ENCODE measurements around the gene PPFIA2.

PPFIA2 gene

GRCh38 chr12:81572411-81572810 is 186.7 kb downstream of the PPFIA2 start:
- no peaks in the 10 kb centered on the region for H3K4me1 ChIP-seq (ENCODE audit: low read depth, poor library complexity, severe bottlenecking)
- no peak overlapping the region for H3K9ac ChIP-seq
- no peaks in the 10 kb centered on the region for H3K36me3 ChIP-seq (ENCODE audit: insufficient read depth)
- TF ChIP-seq, protein P1, sequence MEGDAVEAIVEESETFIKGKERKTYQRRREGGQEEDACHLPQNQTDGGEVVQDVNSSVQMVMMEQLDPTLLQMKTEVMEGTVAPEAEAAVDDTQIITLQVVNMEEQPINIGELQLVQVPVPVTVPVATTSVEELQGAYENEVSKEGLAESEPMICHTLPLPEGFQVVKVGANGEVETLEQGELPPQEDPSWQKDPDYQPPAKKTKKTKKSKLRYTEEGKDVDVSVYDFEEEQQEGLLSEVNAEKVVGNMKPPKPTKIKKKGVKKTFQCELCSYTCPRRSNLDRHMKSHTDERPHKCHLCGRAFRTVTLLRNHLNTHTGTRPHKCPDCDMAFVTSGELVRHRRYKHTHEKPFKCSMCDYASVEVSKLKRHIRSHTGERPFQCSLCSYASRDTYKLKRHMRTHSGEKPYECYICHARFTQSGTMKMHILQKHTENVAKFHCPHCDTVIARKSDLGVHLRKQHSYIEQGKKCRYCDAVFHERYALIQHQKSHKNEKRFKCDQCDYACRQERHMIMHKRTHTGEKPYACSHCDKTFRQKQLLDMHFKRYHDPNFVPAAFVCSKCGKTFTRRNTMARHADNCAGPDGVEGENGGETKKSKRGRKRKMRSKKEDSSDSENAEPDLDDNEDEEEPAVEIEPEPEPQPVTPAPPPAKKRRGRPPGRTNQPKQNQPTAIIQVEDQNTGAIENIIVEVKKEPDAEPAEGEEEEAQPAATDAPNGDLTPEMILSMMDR (conservative IDR thresholded peaks at IDR 0.05; ENCODE audit: low read depth, low read length): no peak
- no peak overlapping the region for H2AFZ ChIP-seq (ENCODE audit: low read depth)
- no peaks in the 10 kb centered on the region for H3K79me2 ChIP-seq (ENCODE audit: insufficient read depth, low read depth)
- no peak overlapping the region for H3K27ac ChIP-seq
- H3K4me3 ChIP-seq (IDR thresholded peaks at IDR 0.05; ENCODE audit: insufficient read depth, low read depth, low read length): no peak overlapping the region
- H3K27me3 ChIP-seq (ENCODE audit: insufficient read depth, low read depth): no peaks in the 10 kb centered on the region
- H3K4me2 ChIP-seq: no peak overlapping the region
- H4K20me1 ChIP-seq (ENCODE audit: insufficient read depth): no peaks in the 10 kb centered on the region

DNA sequence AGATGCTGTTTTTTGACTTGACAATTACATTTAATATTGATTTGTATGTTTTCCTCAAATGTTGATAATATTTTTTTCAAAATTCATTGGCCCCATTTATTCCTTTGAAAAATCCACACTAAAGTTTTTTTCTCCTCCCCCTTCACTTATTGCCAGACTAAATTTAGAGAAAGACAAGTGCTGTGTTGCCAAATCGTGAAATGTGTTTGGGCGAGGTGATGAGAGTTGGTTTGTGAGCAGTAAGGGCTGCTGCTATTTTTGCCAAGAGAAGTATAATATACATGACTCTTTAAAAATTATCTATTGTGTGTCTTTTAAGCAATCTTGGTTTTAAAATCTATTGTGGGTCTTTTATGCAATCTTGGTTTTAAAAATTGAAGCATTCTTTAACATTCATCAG is 188.9 kb downstream of the PPFIA2 start:
- Histone ChIP-seq H3K4me3 (IDR thresholded peaks at IDR 0.05; ENCODE audit: insufficient read depth, low read depth, low read length) (no peak overlapping the region), H3K36me3 (ENCODE audit: insufficient read depth) (no peaks in the 10 kb centered on the region), H3K27me3 (ENCODE audit: insufficient read depth, low read depth) (no peaks in the 10 kb centered on the region), H3K79me2 (ENCODE audit: insufficient read depth, low read depth) (no peaks in the 10 kb centered on the region), H3K9ac (no peak overlapping the region), H3K27ac (no peak overlapping the region), H3K4me2 (no peak overlapping the region), H4K20me1 (ENCODE audit: insufficient read depth) (no peaks in the 10 kb centered on the region), H2AFZ (ENCODE audit: low read depth) (no peak overlapping the region), H3K4me1 (ENCODE audit: low read depth, poor library complexity, severe bottlenecking) (no peaks in the 10 kb centered on the region)
- TF ChIP-seq, protein P1 (conservative IDR thresholded peaks at IDR 0.05; ENCODE audit: low read depth, low read length): no peak

GRCh38 chr12:81564237-81564636 is 194.9 kb downstream of the PPFIA2 start:
- Histone ChIP-seq H3K36me3 (ENCODE audit: insufficient read depth) (no peaks in the 10 kb centered on the region), H3K4me2 (no peak overlapping the region), H3K27ac (no peak overlapping the region), H3K4me1 (ENCODE audit: low read depth, poor library complexity, severe bottlenecking) (no peaks in the 10 kb centered on the region), H2AFZ (ENCODE audit: low read depth) (no peak overlapping the region), H3K27me3 (ENCODE audit: insufficient read depth, low read depth) (no peaks in the 10 kb centered on the region), H3K9ac (no peak overlapping the region), H3K4me3 (IDR thresholded peaks at IDR 0.05; ENCODE audit: insufficient read depth, low read depth, low read length) (no peak overlapping the region), H3K79me2 (ENCODE audit: insufficient read depth, low read depth) (no peaks in the 10 kb centered on the region), H4K20me1 (ENCODE audit: insufficient read depth) (no peaks in the 10 kb centered on the region)
- TF ChIP-seq, protein P1 (conservative IDR thresholded peaks at IDR 0.05; ENCODE audit: low read depth, low read length): no peak

- H2AFZ ChIP-seq (ENCODE audit: low read depth): no peak overlapping the region
- no peaks in the 10 kb centered on the region for H3K36me3 ChIP-seq (ENCODE audit: insufficient read depth)
- H3K79me2 ChIP-seq (ENCODE audit: insufficient read depth, low read depth): no peaks in the 10 kb centered on the region
- H3K4me3 ChIP-seq (IDR thresholded peaks at IDR 0.05; ENCODE audit: insufficient read depth, low read depth, low read length): no peak overlapping the region
- no peaks in the 10 kb centered on the region for H3K27me3 ChIP-seq (ENCODE audit: insufficient read depth, low read depth)
- TF ChIP-seq, protein P1 (conservative IDR thresholded peaks at IDR 0.05; ENCODE audit: low read depth, low read length): no peak
- no peak overlapping the region for H3K9ac ChIP-seq
- H3K4me1 ChIP-seq (ENCODE audit: low read depth, poor library complexity, severe bottlenecking): no peaks in the 10 kb centered on the region
- H3K27ac ChIP-seq: no peak overlapping the region
- no peak overlapping the region for H3K4me2 ChIP-seq
- H4K20me1 ChIP-seq (ENCODE audit: insufficient read depth): no peaks in the 10 kb centered on the region
Measured at GRCh38 chr12:81558031-81558430, 201.1 kb downstream of the PPFIA2 start.
